ENCODE results near the gene EIF1AX. TPM values are rescaled to one million over a fixed set of nuclear protein-coding genes. Genes with fewer than 3 reads are reported as not detected.

The EIF1AX gene
- total RNA-seq (2022; extraction: Qiagen RNA extraction): 96.0 to 117 TPM (median 99.0 TPM) in 5 replicates

GRCh38 chrX:20141281-20142220 lies at the start of gene EIF1AX:
EIF1AX (minus strand) TSS chrX:20141838; CDS start chrX:20141640, 198 bp downstream.

GRCh38 chrX:20116577-20117240 lies 24.9 kb downstream of the EIF1AX start, which contains the start of gene MAP7D2:
MAP7D2 (minus strand) TSS chrX:20116907; CDS start chrX:20116879, 28 bp downstream.

Other genes with a start within 250 kb of the EIF1AX start
- gene BCLAF3, start 150.8 kb downstream of the EIF1AX start, total RNA-seq (2022; extraction: Qiagen RNA extraction): 2.3 to 5.7 TPM (median 3.0 TPM) in 5 replicates
- 5.2 to 6.4 TPM (median 6.0 TPM) in 5 replicates for gene MAP7D2, start 24.9 kb downstream of the EIF1AX start, total RNA-seq (2022; extraction: Qiagen RNA extraction)
- gene RPS6KA3, start 125.1 kb upstream of the EIF1AX start, total RNA-seq (2022; extraction: Qiagen RNA extraction): 41.3 to 54.8 TPM (median 49.7 TPM) in 5 replicates

Measured in A549 treated with CORT108297 at 1 μM for 4 hours (cell line).